Endodermal cell (in vitro differentiated cells): ENCODE measurements around the gene CCT2. TPM values are rescaled to one million over a fixed set of nuclear protein-coding genes. Genes with fewer than 3 reads are reported as not detected.

Experiments
- DNase-seq: peaks from one replicate; pipeline ENCODE4 v3.0.0-alpha.2; 2017
- H3K27ac ChIP-seq: 2 replicates; pipeline ENCODE4 v1.5.1; 2013; ENCODE audit warnings: mild to moderate bottlenecking, low read depth, low read length, moderate library complexity
- H3K27me3 ChIP-seq: 2 replicates; pipeline ENCODE4 v1.6.1; 2013; ENCODE audit warnings: mild to moderate bottlenecking, low read length, moderate library complexity; ENCODE audit not compliant: insufficient read depth, control insufficient read depth, poor library complexity, severe bottlenecking
- H3K36me3 ChIP-seq: 2 replicates; pipeline ENCODE4 v1.7.0; 2013; ENCODE audit warnings: mild to moderate bottlenecking, low read length, moderate library complexity; ENCODE audit not compliant: control insufficient read depth, insufficient read depth
- H3K4me1 ChIP-seq: one replicate; pipeline ENCODE4 v1.7.0; 2013; ENCODE audit warnings: low read length; ENCODE audit not compliant: control insufficient read depth, insufficient read depth
- H3K4me3 ChIP-seq: 2 replicates; pipeline ENCODE4 v1.5.1; 2013; ENCODE audit warnings: mild to moderate bottlenecking, low read length, moderate library complexity
- H3K9ac ChIP-seq: 2 replicates; pipeline ENCODE4 v1.6.1; 2013; ENCODE audit warnings: mild to moderate bottlenecking, low read length, moderate library complexity; ENCODE audit not compliant: poor library complexity, severe bottlenecking; ENCODE audit errors: extremely low read depth
- H3K9me3 ChIP-seq: 2 replicates; pipeline ENCODE4 v1.6.1; 2013; ENCODE audit warnings: mild to moderate bottlenecking, low read length, moderate library complexity; ENCODE audit not compliant: control insufficient read depth
- H3K27ac Mint-ChIP-seq: 2 replicates; pipeline ENCODE4 v1.8.0; 2020; ENCODE audit warnings: mixed read lengths
- H3K27me3 Mint-ChIP-seq: 2 replicates; pipeline ENCODE4 v1.8.0; 2021; ENCODE audit warnings: mild to moderate bottlenecking, mixed read lengths; ENCODE audit not compliant: insufficient read depth
- H3K36me3 Mint-ChIP-seq: 2 replicates; pipeline ENCODE4 v1.8.0; 2020; ENCODE audit warnings: low read depth, mixed read lengths
- H3K4me1 Mint-ChIP-seq: 2 replicates; pipeline ENCODE4 v1.8.0; 2020; ENCODE audit warnings: mixed read lengths
- H3K4me3 Mint-ChIP-seq: 2 replicates; pipeline ENCODE4 v1.8.0; 2020; ENCODE audit warnings: mild to moderate bottlenecking, moderate library complexity, mixed read lengths
- H3K9me3 Mint-ChIP-seq: 2 replicates; pipeline ENCODE4 v1.8.0; 2020; ENCODE audit warnings: mild to moderate bottlenecking, mixed read lengths
- CTCF ChIP-seq: fragments of 200-600 bp; sonication (generic); conservative IDR thresholded peaks from 2 replicates; pipeline ENCODE4 v1.5.0; 2021; ENCODE audit warnings: antibody characterized with exemption, mild to moderate bottlenecking
- WGBS, 2 experiments: methylation state at CpG; one replicate each; pipeline versions ENCODE4 v1.1.5 to v1.1.7; 2013; ENCODE audit warnings: missing lambda C conversion rate in 2 of 2, mixed read lengths in 1 of 2; ENCODE audit not compliant: insufficient coverage in 1 of 2, insufficient read length in 1 of 2; 5-methylcytosine and 5-hydroxymethylcytosine counted together
- total RNA-seq, 2 donors: library from RNA; stranded (reverse); fragmentation: NEBNext Ultra II Directional in 1 of 2; extraction: Animal tissue kit (Norgen Biotek cat#: 25700) in 1 of 2; gene quantifications; 2 replicates in 1 of 2; 3 replicates in 1 of 2; pipeline ENCODE4 v1.2.1, GENCODE V29; 2021

CCT2 gene
- total RNA-seq, 2 donors from 2014 or later = 284 to 319 TPM

DNA sequence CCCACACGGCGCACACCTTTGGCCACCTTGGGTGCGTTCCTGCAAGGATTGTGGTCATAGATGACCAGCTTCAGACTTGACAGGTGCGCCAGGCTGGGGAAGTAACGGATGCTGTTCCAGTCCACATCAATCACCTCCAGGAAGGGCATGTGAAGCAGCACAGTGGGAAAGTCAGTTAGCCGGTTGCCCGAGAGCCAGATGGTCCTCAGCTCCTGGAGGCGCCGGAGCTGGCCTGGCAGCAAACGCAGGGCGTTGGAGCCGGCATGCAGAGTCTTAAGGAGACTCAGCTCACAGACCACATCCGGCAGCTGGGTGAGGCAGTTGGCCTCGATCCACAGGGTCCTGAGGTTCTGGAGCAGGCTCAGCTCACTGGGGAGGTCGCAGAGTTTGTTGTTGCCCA, 24.9 kb downstream of the CCT2 start:
- H3K4me1 Mint-ChIP-seq = no peaks in the 10 kb centered on the region
- Histone ChIP-seq H3K9me3 (no peaks in the 10 kb centered on the region), H3K4me1 (no peaks in the 10 kb centered on the region), H3K9ac (no peak overlapping the region), H3K4me3 (no peak overlapping the region), H3K27me3 (no peaks in the 10 kb centered on the region), H3K36me3 (no peaks in the 10 kb centered on the region), H3K27ac (no peak overlapping the region)
- no peak for DNase-seq
- WGBS, 2 experiments = 94 to 100% methylated on average over 9 to 15 of the region's 15 CpGs
- no peaks in the 10 kb centered on the region for H3K27me3 Mint-ChIP-seq
- H3K4me3 Mint-ChIP-seq = no peak overlapping the region
- no peak overlapping the region for H3K27ac Mint-ChIP-seq
- no peaks in the 10 kb centered on the region for H3K36me3 Mint-ChIP-seq
- no peaks in the 10 kb centered on the region for H3K9me3 Mint-ChIP-seq
- no peak for TF ChIP-seq CTCF

DNA sequence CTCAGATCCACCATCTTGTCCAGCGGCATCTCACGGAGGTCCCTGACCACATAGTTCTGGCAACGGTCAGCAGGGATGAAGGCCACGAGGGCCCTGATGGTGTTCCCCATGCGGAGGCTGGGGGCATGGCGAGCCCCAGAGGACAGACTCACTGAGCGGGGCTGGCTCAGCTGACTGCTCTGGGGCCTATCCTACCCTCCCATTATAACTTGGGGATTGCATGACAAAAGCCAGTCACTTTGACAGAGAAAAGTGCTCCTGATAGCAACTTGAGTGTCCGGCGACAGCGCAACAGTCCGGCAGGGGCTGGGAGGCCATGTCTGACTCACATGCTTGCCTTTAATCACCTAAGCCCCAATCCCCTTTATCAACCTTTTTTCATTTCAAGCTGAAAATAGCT, 25.5 kb downstream of the CCT2 start, which contains the start of gene LRRC10:
Gene LRRC10 (minus strand): TSS at position 179 of the 400 bp plus-strand sequence. CDS start 69 bp downstream, at position 110.
- no peak for DNase-seq
- Histone ChIP-seq H3K36me3 (no peaks in the 10 kb centered on the region), H3K4me1 (no peaks in the 10 kb centered on the region), H3K4me3 (no peak within 1 kb of the TSS), H3K27ac (no peak within 1 kb of the TSS), H3K27me3 (no peaks in the 10 kb centered on the region), H3K9me3 (no peaks in the 10 kb centered on the region), H3K9ac (no peak within 1 kb of the TSS)
- no peaks in the 10 kb centered on the region for H3K36me3 Mint-ChIP-seq
- no peak within 1 kb of the TSS for H3K4me3 Mint-ChIP-seq
- WGBS, 2 experiments = 94 to 100% methylated on average over 2 to 11 of the region's 11 CpGs
- no peak for TF ChIP-seq CTCF
- H3K27ac Mint-ChIP-seq = no peak within 1 kb of the TSS
- H3K9me3 Mint-ChIP-seq = no peaks in the 10 kb centered on the region
- H3K27me3 Mint-ChIP-seq = no peaks in the 10 kb centered on the region
- H3K4me1 Mint-ChIP-seq = no peaks in the 10 kb centered on the region

DNA sequence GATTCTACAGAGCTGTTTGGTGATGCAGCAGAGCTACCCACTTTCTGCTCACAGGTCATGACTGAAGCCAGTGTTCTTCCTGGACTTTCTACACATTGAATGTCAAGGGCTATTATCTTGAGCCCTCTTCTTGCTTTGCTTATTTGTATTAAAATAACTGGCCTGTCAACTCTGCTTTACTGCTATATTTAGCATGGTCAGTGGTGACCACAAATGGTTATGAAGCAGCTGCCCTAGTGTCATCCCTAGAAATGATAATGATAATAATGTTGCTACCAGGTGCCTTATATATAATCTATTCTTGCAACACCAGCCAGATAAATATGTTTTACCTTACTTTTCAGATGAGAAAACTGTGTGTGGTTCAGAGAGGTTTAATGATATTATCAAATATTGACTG, 28.1 kb downstream of the CCT2 start:
- no peak overlapping the region for H3K9ac ChIP-seq
- H3K9me3 Mint-ChIP-seq = no peaks in the 10 kb centered on the region
- H3K4me1 ChIP-seq = no peaks in the 10 kb centered on the region
- no peaks in the 10 kb centered on the region for H3K36me3 Mint-ChIP-seq
- no peaks in the 10 kb centered on the region for H3K27me3 ChIP-seq
- H3K4me1 Mint-ChIP-seq = no peaks in the 10 kb centered on the region
- H3K27me3 Mint-ChIP-seq = no peaks in the 10 kb centered on the region
- DNase-seq = no peak
- no peak overlapping the region for H3K27ac Mint-ChIP-seq
- no peak overlapping the region for H3K4me3 Mint-ChIP-seq
- TF ChIP-seq CTCF = no peak
- no peaks in the 10 kb centered on the region for H3K9me3 ChIP-seq
- H3K4me3 ChIP-seq = no peak overlapping the region
- no peak overlapping the region for H3K27ac ChIP-seq
- H3K36me3 ChIP-seq = no peaks in the 10 kb centered on the region
